SKM-1 treated with dmso at 0.1 percent for 144 hours (cell line): ENCODE results near the gene ENPP3.
"Not testable (repeated sequence)": the region's sequence is repeated elsewhere in the genome, so short reads cannot be mapped to it uniquely, and the experiment has no call there.

ENCODE experiments used
- DNase-seq: peaks from one replicate; lab custom pipeline; 2025; ENCODE audit not compliant: unreplicated experiment; lab: John Stamatoyannopoulos, UW

The ENPP3 gene

DNA sequence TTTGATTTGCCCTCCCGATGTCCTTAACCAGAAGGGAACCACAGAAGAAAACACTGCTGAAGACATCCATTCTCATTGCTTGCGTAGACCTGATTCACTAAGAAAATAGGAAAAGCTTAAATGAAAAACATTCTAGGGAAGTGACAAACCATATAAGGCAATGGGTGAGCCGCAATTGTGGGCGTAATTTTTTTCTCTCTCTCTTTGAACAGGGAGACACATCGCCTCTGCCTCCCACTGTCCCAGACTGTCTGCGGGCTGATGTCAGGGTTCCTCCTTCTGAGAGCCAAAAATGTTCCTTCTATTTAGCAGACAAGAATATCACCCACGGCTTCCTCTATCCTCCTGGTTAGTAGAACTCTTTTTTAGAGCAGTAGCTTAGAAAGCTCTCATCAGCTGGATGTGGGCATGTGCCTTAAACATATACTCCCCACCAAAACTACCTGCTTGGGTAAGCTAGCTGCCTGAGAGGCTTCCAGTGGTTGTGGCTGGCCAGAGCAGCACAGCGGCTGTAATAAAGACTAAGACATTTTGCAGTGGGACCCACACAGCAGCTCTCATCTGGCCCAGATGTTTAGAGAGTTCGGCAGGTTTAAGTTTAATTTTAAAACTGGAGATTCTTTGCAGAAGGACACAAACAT lies 96.4 kb downstream of the ENPP3 start:
- DNase-seq = no peak

DNA sequence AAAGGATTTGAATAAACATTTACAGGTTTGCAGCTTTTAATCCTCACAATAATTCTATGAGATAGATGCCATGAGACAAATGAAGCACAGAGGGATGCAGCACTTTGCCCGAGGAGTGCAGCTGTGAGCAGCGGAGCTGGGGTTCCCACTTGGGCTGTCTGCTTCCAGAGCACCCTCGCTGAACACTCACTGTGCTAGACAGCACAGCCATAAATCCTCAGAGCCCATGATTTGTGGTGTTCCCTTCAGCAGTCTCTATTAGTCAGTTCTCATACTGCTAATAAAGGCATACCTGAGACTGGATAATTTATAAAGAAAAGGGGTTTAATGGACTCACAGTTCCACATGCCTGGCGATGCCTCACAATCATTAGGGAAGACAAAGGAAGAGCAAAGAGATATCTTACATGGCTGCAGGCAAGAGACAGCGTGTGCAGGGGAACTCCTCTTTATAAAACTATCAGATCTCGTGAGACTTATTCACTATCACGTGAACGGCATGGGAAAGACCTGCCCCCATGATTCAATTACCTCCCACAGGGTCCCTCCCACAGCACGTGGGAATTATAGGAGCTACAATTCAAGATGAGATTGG lies 99.0 kb downstream of the ENPP3 start:
- no peak for DNase-seq

DNA sequence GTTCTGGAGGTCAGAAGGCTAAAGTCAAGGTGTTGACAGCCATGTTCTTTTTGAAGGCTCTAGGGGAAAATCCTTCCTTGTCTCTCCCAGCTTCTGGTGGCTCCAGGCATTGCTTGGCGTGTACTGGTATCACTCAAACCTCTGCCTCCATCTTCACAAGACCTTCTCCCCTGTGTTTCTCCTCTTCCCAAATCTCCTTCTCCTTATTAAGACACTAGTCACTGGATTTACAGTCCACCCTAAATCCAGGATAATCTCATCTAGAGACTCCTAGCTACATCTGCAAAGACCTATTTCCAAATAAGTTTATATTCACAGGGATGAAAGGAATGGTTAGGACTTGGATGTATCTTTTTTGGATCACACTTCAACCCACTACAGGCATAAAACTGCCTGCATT lies 99.7 kb downstream of the ENPP3 start:
- DNase-seq = no peak

DNA sequence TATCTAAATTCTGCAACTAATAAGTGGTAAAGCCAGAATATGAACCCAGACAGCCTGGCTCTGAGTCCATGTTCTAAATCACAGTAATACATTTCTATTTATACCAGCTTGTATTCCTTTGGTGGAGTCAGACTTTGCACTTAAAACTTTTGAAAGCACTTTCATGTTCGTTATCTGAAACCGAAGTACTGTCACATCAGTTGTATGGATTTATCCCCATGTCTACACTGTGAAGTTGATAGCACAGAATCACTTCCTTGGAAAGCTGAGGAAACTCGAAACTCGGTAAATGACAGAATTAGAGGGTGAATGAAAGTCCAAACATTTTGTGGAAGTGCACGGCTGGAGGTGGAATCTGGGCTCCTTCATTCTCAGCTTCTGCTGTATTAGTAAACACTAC lies 102.0 kb downstream of the ENPP3 start:
- no peak for DNase-seq

DNA sequence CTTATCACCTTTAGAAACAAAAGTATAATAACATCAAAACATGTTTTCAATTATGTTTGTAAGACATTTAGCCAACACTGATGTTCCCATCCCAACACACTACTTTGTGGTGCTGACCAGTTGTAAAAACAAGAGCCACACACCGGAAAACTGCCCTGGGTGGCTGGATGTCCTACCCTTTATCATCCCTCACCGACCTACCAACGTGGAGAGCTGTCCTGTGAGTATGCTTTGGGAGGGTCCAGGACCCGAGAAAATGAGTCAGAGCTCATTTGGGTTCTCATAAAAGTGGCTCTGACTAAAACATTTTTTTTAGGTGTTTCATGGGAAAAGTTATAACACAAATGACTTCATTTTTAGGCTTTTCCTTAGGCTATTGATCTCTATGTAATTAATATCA lies 103.1 kb downstream of the ENPP3 start:
- no peak for DNase-seq

DNA sequence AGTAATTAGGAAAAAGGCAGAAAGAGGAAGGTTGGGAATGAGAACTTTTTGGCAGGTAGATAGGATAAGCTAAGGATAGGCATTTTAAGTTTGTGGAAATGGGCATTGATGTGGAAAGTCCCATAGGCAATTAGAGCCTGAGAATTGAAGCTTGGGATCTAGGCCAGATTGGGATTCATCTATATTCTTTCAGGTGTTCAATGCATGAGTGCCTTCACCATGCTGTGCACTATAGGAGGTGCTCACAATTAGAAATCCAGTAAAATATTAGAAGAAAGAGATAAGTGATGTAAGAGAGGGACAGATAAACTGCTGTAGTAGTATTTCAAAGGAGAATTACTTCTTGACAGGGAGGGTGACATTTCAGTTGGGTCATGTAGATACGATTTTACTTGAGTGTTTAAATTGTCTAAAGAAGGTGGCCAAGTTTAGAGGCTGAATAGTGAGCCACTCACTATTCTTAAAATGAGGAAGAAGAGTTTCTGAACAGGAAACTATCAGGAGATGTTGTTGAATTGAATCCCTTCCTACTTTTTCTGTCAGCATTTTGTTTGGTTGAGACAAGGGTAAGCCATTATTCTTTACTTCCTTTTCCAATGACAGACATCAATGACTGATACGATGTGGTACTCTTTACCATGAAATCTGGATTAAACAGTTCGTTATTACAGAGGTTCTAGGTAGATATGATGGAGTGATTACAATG lies 104.7 kb downstream of the ENPP3 start:
- DNase-seq = peak; percentile 10

DNA sequence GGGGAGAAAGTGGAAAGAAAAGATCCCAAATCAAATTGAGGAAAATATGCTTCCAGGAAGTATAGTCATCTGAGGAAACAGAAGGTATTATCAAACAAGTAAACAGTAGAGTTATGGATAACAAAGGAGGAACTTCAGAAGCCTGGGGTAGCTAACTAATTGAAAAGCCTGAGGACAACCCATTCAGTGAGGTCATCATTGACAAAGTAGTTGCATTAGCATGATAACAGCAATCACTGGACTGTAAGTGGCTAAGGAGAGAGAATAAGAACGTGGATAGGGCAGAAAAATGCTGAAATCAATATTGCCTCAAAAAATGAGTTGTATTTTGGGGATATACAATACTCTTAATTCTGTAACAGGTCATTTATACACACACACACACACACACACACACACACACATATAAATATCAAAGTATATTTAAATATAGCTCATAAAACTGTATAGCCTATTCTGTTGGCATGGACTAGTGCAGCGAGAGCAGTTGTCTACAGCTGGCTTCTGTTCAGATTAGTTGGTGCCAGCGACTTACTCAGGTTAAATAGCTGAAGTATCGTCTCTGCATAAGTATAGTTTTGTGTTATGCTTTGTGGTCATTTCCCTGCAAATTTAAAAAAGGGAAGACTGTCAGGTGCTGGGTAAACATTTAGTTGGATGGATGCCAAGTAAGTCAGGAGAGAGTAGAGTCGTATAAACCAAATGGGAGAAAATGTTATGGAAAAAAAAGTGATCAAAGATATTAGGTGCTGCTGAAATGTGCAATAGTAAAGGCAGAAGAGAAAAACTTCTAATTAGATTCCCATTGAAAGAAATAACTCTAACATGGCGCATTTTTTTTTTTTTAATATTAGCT lies 107.6 kb downstream of the ENPP3 start:
- DNase-seq = no peak

DNA sequence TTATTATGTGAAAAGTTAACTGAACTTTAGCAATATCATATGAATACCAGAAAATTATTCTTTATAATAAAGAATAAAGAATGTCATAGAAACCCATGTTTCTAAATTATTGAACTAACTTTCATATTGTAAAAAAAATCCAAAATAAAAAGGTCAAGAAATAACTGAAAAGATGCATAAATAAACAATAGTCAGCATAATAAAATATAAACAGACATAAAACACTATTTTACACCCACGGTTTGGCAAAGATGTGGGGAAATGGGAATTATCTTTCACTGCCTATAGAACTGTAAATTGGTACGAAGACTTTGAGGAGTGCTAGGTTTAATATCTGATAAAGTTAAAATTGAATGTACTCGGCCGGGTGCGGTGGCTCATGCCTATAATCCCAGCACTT lies 108.4 kb downstream of the ENPP3 start:
- DNase-seq = no peak

DNA sequence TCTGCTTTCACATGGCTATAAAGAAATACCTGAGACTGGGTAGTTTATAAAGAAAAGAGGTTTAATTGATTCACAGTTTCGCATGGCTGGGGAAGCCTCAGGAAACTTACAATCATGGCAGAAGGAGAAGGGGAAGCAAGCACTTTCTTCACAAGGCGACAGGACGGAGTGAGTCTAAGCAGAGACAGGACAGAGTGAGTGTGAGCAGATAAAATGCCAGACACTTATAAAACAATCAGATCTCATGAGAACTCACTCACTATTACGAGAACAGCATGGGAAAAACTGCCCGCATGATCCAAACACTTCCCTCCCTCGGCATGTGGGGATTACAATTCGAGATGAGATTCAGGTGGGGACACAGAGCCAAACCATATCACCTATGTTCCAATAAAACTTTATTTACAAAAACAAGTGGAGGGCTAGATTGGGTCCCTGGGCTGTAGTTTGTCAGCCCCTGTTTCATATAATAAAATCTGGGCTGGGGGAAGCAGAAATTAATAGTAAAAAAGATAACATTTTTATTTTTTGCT lies 110.8 kb downstream of the ENPP3 start:
- DNase-seq = no peak

DNA sequence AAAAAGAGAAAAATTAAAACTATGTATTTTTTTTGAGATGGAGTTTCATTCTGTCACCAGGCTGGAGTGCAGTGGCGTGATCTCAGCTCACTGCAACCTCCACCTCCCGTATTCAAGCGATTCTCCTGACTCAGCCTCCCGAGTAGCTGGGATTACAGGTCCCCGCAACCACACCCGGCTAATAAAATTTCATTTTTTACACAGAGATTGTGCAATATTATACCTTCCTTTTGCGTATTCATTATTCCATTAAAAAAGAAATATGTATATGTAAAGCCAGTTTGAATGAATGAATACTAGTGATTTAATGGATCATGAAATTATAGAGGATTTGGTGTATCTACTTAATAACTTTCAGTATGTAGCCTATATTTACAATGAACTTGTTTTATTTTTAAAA lies 111.9 kb downstream of the ENPP3 start:
- no peak for DNase-seq

DNA sequence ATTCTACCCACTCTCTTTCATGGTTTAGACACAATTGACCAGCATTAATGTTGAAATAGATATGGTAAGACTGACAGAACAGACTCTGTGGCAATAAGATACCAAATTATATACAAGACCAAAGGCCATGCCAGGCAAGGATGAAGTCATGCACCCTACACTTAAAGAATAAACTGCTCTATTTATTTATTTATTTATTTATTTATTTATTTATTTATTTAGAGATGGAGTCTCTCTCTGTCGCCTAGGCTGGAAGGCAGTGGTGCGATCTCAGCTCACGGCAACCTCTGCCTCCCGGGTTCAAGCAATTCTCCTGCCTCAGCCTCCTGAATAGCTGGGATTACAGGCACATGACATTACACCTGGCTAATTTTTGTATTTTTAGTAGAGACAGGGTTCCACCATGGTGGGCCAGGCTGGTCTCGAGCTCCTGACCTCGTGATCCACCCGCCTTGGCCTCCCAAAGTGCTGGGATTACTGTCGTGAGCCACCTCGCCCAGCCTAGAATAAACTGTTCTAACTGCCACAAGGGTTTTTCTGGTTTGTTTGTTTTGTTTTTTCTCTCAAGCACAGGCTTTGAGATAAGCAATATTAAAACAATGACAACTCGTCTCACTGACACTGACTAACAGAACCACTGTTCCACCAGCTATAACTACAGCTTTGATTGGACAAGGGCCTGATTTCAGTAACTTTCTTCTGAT lies 114.1 kb downstream of the ENPP3 start:
- DNase-seq = not testable (repeated sequence)

DNA sequence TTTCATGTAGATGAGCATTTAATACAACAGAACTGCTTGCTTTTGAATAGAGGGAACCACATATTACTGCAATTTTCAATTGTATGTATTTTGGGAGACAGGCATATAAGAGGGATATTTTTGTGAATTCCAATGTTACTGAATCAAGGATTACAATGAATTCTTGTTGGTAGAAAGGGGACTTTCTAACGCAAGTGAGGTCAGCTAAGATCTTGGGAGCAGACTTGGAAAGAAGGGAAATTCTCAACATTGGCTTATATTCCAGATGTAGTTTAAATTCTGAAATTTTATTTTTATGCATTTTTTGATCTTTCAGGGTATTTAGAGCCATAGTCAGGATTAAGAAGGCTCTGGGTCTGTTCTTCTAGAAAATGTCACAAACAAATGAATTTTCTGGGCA lies 117.0 kb downstream of the ENPP3 start:
- no peak for DNase-seq

DNA sequence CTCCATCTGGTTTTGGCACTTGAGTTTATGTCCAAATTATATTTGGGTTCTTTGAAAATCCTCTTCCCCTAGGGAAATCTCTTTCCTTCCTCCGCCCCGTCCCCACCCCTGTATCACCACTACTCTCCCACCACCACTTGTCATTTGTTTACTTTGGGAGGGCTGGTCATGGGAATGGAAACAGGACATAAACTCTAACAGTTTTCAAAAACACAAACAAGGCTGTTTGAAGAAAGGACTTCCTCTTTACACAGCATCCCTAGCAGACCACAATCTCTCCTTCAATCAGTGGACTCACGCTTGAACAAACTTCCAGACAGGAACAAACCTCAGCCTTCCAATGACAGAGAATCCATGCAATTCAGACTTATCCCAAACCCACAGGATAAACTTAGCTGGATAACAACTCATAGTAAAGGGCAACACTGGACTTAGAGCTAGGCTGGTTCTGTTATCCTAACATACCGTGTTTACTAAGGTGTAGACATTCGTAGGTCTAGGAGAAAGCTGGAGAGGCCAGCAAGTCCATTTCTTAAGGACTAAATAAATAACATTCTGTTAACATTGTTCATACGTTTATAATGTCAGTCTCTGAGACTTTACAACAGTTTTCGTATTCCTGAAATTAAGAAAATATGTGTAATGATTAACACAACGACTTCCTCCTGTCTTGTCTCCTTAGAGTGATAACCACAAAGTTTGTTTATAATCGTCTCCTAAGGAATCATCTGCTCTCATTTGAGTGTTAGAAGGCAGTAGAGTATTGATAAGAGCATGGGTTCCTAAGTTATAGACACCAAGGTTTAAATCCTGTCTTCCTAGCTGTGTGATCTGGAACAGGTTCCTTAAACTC lies 117.8 kb downstream of the ENPP3 start:
- no peak for DNase-seq

DNA sequence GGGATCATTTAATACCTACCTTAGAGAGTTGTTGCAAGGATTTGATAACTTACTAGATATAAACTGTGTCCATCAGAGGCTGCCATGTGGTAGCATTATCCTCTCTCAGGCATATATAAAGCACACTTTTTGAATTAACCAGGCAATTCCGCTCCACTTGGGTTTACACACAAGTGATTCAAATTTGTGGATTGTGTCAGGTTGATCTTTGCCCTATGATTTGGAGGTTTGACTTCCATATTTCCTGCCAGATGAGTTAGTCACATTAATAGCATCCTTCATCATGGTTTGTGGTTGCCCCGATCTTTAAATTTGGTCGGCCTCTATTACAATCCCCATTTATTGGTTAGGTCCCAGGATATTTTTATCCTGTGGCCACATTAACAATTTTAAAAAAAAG lies 118.5 kb downstream of the ENPP3 start:
- no peak for DNase-seq

DNA sequence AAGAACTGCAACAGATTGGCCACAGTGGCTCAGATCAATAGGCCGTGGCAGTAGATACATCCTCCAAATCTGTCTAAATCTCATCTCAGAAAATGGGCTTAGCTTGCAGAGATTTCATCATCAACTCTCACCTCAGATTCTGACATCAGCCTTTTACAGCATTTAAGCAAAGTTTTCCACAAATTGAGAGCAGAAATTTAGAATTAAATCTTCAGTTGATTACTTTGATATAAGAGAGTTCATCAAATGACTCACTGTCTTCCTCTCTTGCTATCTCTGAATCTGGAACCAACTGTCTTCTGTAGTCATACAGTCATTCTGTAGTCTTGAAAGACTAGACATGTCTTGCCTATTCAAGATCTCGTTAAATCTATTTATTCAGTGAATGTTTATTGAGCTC lies 118.9 kb downstream of the ENPP3 start:
- no peak for DNase-seq

DNA sequence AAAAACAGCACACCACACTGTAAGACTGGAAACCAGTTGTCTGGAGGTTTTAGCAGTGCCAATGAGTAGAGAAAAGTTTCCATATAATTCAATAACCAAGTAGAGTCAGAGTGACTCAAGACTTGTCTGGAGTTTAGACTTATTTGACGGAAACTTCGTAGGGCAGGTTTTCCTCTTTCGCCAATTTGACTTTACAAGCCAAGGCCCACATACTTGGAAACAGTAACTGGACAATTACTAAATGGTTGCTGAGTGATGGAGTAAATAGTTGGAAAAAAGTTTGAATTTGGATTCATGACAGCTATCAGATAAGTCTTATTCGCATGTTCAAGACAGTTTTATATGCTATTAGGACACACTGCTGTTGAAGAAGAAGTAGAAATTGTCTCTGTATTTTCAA lies 121.8 kb downstream of the ENPP3 start:
- DNase-seq = no peak

DNA sequence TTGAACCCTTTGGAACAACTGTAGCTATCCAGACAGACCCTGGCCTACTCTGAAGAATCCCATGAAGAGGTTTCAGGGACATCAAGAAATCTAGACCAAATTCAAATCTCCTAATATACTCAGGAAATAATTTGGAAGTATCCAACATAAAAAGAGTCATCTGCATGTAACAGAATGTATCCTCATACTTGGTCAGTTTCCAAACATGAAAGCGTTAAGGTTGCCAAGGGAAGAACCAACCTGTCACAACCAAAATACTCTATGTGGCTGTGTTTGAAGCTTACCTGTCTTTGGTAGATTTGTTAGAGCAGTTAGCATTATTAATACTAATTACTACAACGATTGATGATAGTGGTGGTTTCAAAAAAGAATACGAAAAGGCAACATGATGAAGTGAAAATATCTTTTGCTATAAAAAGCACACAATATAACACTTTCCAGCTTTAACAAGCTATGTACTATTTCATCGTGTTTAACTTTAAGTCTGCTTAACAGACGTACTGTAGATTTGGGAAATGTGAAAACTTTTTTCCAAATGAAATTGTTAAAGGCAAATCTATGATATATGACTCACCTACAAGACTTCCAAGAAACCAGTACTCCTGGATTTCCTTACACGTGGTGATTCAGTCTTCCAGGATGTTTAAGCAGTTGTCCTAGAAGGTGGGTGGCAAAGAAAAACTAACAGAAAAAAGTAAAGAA lies 124.1 kb downstream of the ENPP3 start:
- DNase-seq = no peak

DNA sequence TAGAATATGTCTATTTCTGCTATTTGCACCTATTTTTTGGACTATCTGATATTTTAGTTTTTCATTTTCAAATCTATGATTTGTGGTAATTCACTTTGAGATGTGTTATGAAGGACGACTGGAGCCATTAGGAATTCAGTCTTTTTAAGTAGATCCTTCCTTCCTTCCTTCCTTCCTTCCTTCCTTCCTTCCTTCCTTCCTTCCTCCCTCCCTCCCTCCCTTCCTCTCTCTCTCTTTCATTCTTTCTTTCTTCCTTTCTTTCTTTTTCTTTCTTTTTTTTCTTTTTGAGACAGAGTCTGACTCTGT lies 124.6 kb downstream of the ENPP3 start:
- no peak for DNase-seq

DNA sequence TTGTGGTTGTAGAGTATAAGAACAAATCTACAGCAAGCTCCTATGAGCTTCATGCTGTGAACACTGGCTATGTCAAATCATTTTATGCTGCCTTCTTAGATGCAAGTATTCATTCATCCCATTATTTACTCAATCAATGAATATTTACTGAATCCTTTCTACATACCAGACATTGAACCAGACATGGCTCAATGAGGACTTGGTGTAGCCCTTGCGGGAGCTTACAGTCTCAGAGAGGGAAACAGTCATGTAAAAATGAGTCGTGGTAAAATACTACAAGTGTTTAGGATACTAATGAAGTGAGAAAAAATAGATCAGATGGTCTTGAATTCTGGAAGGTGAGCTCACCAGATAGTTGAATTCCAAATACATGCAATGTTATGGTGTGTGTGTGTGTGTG lies 125.9 kb downstream of the ENPP3 start:
- DNase-seq = no peak

DNA sequence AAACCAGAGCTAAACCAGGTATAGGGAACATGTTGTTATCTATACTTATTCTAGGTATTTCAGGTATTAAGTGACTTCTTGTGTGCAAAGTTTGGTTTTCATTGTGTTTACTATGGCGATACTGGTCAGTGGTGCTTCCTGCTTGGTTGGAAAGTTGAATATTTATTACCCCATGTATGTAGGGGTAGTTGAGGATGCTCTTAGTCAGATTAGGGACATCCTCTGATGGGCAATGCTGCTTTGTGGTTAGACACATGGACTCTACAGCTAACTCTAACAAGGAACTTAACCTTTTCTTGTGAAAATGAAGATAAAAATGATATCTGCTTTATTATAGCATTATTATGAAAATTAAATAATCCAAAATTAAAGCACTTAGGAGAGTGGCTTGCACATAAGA lies 126.6 kb downstream of the ENPP3 start:
- DNase-seq = no peak
